ENCODE results near the gene DTNBP1. TPM values are rescaled to one million over a fixed set of nuclear protein-coding genes. Genes with fewer than 3 reads are reported as not detected.

Gene DTNBP1
- total and polyA plus RNA-seq, 2 of the 8 experiments (the other 6 are each of a cell fraction or from before 2014, with no cell fraction given): 13.5 to 22.1 TPM

GRCh38 chr6:15574486-15574885 is 88.3 kb downstream of the DTNBP1 start:
- Histone ChIP-seq H4K91ac (replicated peaks; ENCODE audit: insufficient read length, low read length) (no peak overlapping the region), H3K4ac (replicated peaks; ENCODE audit: insufficient read length, low read depth, low read length) (no peak overlapping the region), H3K79me2 (ENCODE audit: control insufficient read depth in 1 of 2, insufficient read depth in 2 of 2, low read length in 2 of 2) (no peaks in the 10 kb centered on the region), H3K9ac (replicated peaks in 1 of 4; ENCODE audit: extremely low read depth in 1 of 4, low read depth in 3 of 4, low read length in 3 of 4) (no peak overlapping the region), H2BK15ac (ENCODE audit: low read length) (peak overlapping the region; percentile 31; the same call in 1 of the 2 replicates), H3K23me2 (ENCODE audit: low read depth, low read length) (no peaks in the 10 kb centered on the region), H2BK12ac (ENCODE audit: low read depth, low read length) (no peak overlapping the region), H4K8ac (ENCODE audit: extremely low read depth, insufficient read depth, low read length) (no peak overlapping the region), H3K27me3 (replicated peaks in 1 of 4; ENCODE audit: control insufficient read depth in 3 of 4, extremely low read depth in 1 of 4, insufficient read depth in 3 of 4, low read length in 3 of 4) (no peaks in the 10 kb centered on the region), H4K5ac (ENCODE audit: insufficient read length, low read depth, low read length) (no peak overlapping the region), H2BK5ac (ENCODE audit: low read depth, low read length) (no peak overlapping the region), H3K56ac (replicated peaks; ENCODE audit: insufficient read length, low read depth, low read length) (no peak overlapping the region), H3K4me1 (replicated peaks in 1 of 4; ENCODE audit: control insufficient read depth in 3 of 4, insufficient read depth in 4 of 4, low read length in 3 of 4) (peaks cover 0 to 15% (median 8%) of the 10 kb centered on the region in 4 experiments), H4K20me1 (replicated peaks in 1 of 2; ENCODE audit: control insufficient read depth in 1 of 2, insufficient read depth in 2 of 2, low read length in 2 of 2) (peaks cover 0 to 4% of the 10 kb centered on the region in 2 experiments), H2AFZ (ENCODE audit: low read length) (no peak overlapping the region), H2AK5ac (ENCODE audit: low read depth, low read length) (peak overlapping the region; percentile 24; the same call in 1 of the 2 replicates), H3K23ac (ENCODE audit: insufficient read length) (no peak overlapping the region), H2BK20ac (ENCODE audit: low read length) (no peak overlapping the region), H3K18ac (ENCODE audit: extremely low read depth, low read length) (no peak overlapping the region), H3K36me3 (ENCODE audit: control insufficient read depth in 2 of 4, insufficient read depth in 4 of 4, low read length in 3 of 4) (no peaks in the 10 kb centered on the region), H3K4me3 (ENCODE audit: extremely low read depth in 1 of 4, insufficient read depth in 2 of 4, low read depth in 3 of 4, low read length in 4 of 4) (no peak overlapping the region), H3K27ac (ENCODE audit: low read depth, low read length) (no peak overlapping the region), H3K14ac (ENCODE audit: insufficient read length) (no peak overlapping the region), H2BK120ac (replicated peaks; ENCODE audit: low read depth, low read length) (no peak overlapping the region), H3K79me1 (ENCODE audit: low read depth, low read length) (no peaks in the 10 kb centered on the region), H3K4me2 (ENCODE audit: insufficient read depth in 1 of 2, low read depth in 2 of 2, low read length in 2 of 2) (no peak overlapping the region), H3K9me3 (ENCODE audit: insufficient read depth in 2 of 2, low read depth in 1 of 2, low read length in 1 of 2) (no peaks in the 10 kb centered on the region)
- TF ChIP-seq CTCF (IDR thresholded peaks at IDR 0.05; ENCODE audit: control extremely low read depth in 1 of 3, insufficient read depth in 1 of 3, low read depth in 1 of 3, low read length in 3 of 3) (no peak), PHF8 (conservative IDR thresholded peaks at IDR 0.05; ENCODE audit: low read depth, low read length) (no peak), ASH2L (IDR thresholded peaks at IDR 0.05; ENCODE audit: low read length) (no peak), SIN3A (conservative IDR thresholded peaks at IDR 0.05 in 1 of 2, IDR thresholded peaks at IDR 0.05 in 1 of 2; ENCODE audit: low read depth in 1 of 2, low read length in 2 of 2) (no peak), ATF3 (IDR thresholded peaks at IDR 0.05; ENCODE audit: insufficient read depth, low read depth, low read length) (no peak), MAX (IDR thresholded peaks at IDR 0.05) (no peak), JUN (IDR thresholded peaks at IDR 0.05; ENCODE audit: low read depth, low read length) (no peak), CREB1 (IDR thresholded peaks at IDR 0.05) (no peak), SP1 (IDR thresholded peaks at IDR 0.05; ENCODE audit: low read depth, low read length) (no peak)
- WGBS, 2 experiments (ENCODE audit: extremely low coverage in 1 of 2, insufficient coverage in 1 of 2, insufficient read length in 1 of 2, insufficient replicate concordance in 2 of 2, low coverage in 1 of 2, low lambda C conversion rate in 2 of 2, missing lambda C conversion rate in 1 of 2): 89% methylated on average over 3 of the region's 3 CpGs; no CpG with 5 or more reads in 1 of the 2 experiments
- FAIRE-seq (no peak), DNase-seq (ENCODE audit: low read depth in 1 of 2, low spot score in 2 of 2) (no peak)
- POLR2A ChIA-PET (ENCODE audit: partially characterized antibody): no interaction called here
- CTCF ChIA-PET (ENCODE audit: partially characterized antibody): no interaction called here
